Activated T-cell treated with anti-CD3 and anti-CD28 coated beads, Interleukin-2, amount 50 U/mL, for 4 hours (primary cell): ENCODE data around the gene ZDHHC11. TPM values are rescaled to one million over a fixed set of nuclear protein-coding genes. Genes with fewer than 3 reads are reported as not detected.

Experiments used
- ATAC-seq, 2 donors: fragments of 200-7000 bp; cut with Tn5 transposase; one replicate each; pipeline ENCODE4 v1.10.0; 2021
- DNase-seq: peaks from one replicate; pipeline ENCODE4 v3.0.0-alpha.2; 2020
- H3K27me3 Mint-ChIP-seq: one replicate; pipeline ENCODE4 v1.8.0; 2021; ENCODE audit warnings: low read depth, mixed read lengths
- H3K36me3 Mint-ChIP-seq: one replicate; pipeline ENCODE4 v1.8.0; 2022; ENCODE audit warnings: mixed read lengths; ENCODE audit not compliant: insufficient read depth
- H3K4me1 Mint-ChIP-seq: one replicate; pipeline ENCODE4 v1.8.0; 2021; ENCODE audit warnings: low read depth, mixed read lengths
- H3K4me3 Mint-ChIP-seq: one replicate; pipeline ENCODE4 v1.8.0; 2021; ENCODE audit warnings: mild to moderate bottlenecking, moderate library complexity, mixed read lengths
- H3K9me3 Mint-ChIP-seq: one replicate; pipeline ENCODE4 v1.8.0; 2021; ENCODE audit warnings: mixed read lengths
- total RNA-seq, 3 donors: library from RNA; stranded (reverse); gene quantifications; one replicate each; pipeline ENCODE4 v1.2.1, GENCODE V29; 2021

ZDHHC11 gene, protein sequence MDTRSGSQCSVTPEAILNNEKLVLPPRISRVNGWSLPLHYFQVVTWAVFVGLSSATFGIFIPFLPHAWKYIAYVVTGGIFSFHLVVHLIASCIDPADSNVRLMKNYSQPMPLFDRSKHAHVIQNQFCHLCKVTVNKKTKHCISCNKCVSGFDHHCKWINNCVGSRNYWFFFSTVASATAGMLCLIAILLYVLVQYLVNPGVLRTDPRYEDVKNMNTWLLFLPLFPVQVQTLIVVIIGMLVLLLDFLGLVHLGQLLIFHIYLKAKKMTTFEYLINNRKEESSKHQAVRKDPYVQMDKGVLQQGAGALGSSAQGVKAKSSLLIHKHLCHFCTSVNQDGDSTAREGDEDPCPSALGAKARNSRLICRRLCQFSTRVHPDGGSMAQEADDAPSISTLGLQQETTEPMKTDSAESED
- total RNA-seq = 1 to 10 TPM; 6.0 to 7.0 (median 6.2) TPM

DNA sequence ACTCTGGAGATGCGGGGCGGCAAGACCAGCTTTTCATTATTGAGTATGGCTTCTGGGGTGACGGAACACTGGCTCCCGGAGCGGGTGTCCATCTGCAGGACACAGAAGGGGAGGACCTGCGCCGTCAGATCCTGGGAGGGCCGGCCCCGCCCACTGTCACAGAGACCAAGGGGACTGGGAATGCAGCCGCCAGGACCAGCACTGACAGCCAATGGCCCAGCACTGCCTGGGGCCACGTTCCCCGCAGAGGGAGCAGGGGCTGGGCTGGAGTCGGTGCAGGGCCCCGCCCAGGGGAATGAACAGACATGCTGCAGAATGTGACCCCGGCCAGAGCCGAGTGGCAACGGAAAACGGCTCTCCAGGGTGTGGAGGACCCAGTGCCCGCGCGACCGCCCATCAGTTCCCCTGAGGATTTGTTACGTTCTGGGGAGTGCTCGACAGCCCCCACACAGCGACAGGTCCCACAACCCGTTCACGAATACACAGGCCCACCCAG is at the start of gene ZDHHC11:
TSS of gene ZDHHC11 (minus strand) at position 476 of the 496 bp plus-strand sequence. CDS start at position 92, 384 bp downstream.
- Mint-ChIP-seq H3K9me3 (no peaks in the 10 kb centered on the region), H3K4me3 (no peak within 1 kb of the TSS), H3K27me3 (peaks cover 7% of the 10 kb centered on the region), H3K36me3 (no peaks in the 10 kb centered on the region), H3K4me1 (peaks cover 4% of the 10 kb centered on the region)
- DNase-seq (no peak), ATAC-seq (no peak)

DNA sequence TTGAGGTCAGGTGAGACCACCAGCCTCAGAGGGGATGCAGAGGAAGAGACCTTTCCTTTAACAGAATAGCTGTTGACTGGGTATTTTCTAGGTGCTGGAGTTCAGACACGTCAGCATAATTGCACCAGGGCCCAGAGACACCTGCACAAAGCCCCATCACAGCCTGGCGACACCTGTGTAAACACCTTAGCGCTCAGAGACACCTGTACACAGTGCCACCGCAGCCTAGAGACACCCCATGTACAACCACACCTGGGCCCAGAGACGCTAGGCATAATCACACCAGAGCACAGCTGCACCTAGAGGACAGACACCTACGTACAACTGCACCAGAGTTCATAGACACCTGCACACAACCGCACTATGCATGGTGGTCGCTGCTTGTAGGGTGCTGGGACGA is 42.9 kb upstream of the ZDHHC11 start:
- H3K9me3 Mint-ChIP-seq = no peaks in the 10 kb centered on the region
- H3K36me3 Mint-ChIP-seq = peaks cover 11% of the 10 kb centered on the region
- ATAC-seq = no peak
- H3K4me1 Mint-ChIP-seq = peaks cover 19% of the 10 kb centered on the region
- H3K27me3 Mint-ChIP-seq = no peaks in the 10 kb centered on the region
- no peak for DNase-seq
- peak overlapping the region; percentile 89 for H3K4me3 Mint-ChIP-seq

DNA sequence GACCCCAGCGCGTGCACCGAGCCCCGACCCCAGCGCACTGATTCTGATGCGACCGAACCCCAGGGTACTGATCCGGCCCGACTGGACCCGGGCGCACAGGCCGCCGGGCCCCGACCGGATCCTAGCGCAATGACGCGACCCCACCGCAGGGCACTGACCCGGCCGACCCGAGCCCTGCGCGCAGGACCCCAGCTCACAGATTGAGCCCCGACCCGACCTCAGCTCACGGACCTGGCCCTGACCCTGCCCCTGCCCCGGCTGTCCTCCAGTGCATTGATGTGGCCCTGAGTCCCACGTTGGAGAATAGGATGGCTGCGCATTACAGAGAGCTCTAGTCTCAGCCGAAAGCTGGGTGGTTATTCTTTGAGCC is 42.3 kb upstream of the ZDHHC11 start:
- DNase-seq (no peak), ATAC-seq (peak; percentile 5 to 11)
- Mint-ChIP-seq H3K9me3 (no peaks in the 10 kb centered on the region), H3K27me3 (no peaks in the 10 kb centered on the region), H3K4me3 (peak overlapping the region; percentile 89), H3K36me3 (peaks cover 17% of the 10 kb centered on the region), H3K4me1 (peaks cover 22% of the 10 kb centered on the region)

DNA sequence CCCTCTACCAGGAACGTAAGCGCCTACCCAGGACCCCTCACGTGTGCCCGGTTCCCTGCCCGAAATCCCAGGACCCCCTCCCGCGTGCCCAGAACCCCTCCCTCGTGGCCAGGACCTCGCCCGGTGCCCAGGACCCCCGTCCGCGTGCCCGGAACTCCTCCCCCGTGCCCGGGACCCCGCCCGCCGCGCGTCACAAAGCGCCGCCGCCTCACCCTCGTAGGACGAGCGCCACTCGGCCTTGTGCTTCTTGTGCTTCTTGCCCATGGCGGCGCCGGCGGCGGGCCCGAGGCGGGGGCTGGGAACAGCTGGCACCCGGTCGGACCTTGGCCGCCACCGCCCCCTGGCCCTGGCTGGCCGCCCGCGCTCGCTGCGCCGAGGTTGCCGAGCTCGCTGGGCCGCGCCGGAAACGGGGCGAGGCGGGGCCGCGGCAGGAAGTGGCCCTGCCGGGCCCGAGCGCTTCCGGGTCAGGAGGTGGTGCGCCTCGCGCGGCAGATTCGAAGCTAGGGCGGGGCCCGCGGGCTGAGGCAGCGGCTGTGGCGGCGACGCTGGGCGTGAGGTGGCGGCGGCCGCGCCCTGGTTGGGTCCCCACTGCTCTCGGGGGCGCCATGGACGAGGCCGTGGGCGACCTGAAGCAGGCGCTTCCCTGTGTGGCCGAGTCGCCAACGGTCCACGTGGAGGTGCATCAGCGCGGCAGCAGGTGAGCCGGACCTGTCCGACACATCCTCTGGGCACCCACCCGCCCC is 41.8 kb upstream of the ZDHHC11 start, which contains the start of the genes BRD9 and TRIP13:
TSS of gene BRD9 (minus strand) at position 408 of the 743 bp plus-strand sequence. CDS start at position 264, 144 bp downstream.
TSS of gene TRIP13 (plus strand) at position 491 of the 743 bp plus-strand sequence. CDS start at position 606, 115 bp downstream.
- H3K27me3 Mint-ChIP-seq = no peaks in the 10 kb centered on the region
- H3K4me3 Mint-ChIP-seq = peak within 1 kb of the TSS; percentile 89
- no peaks in the 10 kb centered on the region for H3K9me3 Mint-ChIP-seq
- peaks cover 20% of the 10 kb centered on the region for H3K36me3 Mint-ChIP-seq
- ATAC-seq = peak; percentile 97
- H3K4me1 Mint-ChIP-seq = peaks cover 22% of the 10 kb centered on the region
- peak; percentile 74 for DNase-seq

DNA sequence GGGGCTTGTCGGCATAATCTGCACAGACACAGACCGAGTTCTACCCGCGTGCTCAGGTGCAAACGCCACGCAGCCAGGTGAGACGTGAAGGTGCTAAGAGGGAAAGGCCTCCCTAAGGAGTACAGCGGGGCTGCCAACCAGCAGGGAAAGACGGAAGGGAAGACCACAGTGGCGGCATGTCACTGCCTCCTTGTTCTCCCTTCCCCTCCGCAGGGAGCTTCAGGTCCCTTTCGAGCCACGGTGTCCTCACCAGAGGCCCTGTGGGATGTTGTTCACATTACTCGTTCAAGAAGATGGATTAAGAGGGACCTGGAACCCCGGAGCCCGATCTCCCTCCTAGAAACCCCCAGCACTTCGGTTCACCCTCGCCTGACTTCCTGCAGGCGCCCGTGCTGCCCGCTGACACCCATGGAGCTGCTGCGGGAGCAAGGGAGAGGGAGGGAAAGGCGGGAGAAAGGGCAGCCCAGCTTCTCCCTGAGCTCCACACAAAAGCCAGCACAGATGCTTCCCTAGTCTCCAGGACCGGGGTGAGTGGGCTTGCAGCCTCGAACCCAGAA is 41.1 kb upstream of the ZDHHC11 start:
- ATAC-seq (peak; percentile 12 to 16), DNase-seq (no peak)
- H3K36me3 Mint-ChIP-seq = peaks cover 27% of the 10 kb centered on the region

DNA sequence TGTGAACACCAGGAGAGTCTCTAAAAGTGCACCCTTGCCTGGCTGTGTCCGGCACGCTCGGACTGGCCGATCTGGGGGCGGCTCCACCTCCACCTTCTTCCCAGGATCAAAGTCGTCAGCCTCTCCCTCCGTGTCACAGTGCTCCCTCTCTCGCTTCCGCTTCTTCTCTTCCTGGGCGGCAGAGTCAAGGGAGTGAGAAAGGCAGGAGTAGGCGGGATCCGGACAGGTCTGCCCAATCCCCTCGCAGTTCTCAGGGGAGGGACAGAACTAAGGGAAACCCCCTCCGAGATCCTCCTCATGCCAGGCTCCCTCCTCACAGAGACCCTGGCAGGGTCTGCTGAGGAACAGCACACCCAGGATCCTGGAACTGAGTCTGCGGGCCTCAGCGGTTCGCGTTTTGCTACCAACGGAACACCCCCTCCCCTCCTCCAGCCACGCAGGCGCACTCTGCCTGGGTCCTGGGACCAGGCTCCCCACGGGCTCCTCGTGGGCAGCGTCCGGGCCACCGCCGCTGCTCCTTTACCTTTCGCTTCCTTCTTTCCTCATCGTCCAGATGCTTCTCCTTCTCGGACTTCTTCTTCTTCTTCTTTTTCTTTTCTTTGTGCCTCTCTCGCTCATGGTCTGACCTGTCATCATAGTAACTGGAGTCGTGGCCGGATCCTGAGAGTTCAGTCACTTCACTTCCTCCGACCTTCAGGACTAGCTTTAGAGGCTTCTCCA is 40.5 kb upstream of the ZDHHC11 start:
- ATAC-seq (no peak), DNase-seq (no peak)
- no peaks in the 10 kb centered on the region for H3K9me3 Mint-ChIP-seq
- peaks cover 22% of the 10 kb centered on the region for H3K4me1 Mint-ChIP-seq
- no peaks in the 10 kb centered on the region for H3K27me3 Mint-ChIP-seq
- H3K36me3 Mint-ChIP-seq = peaks cover 33% of the 10 kb centered on the region
- H3K4me3 Mint-ChIP-seq = peak overlapping the region; percentile 89

More for the DNA sequence above, 41.1 kb upstream of the ZDHHC11 start:
- Mint-ChIP-seq H3K27me3 (no peaks in the 10 kb centered on the region), H3K4me3 (peak overlapping the region; percentile 89), H3K9me3 (no peaks in the 10 kb centered on the region), H3K4me1 (peaks cover 22% of the 10 kb centered on the region)

DNA sequence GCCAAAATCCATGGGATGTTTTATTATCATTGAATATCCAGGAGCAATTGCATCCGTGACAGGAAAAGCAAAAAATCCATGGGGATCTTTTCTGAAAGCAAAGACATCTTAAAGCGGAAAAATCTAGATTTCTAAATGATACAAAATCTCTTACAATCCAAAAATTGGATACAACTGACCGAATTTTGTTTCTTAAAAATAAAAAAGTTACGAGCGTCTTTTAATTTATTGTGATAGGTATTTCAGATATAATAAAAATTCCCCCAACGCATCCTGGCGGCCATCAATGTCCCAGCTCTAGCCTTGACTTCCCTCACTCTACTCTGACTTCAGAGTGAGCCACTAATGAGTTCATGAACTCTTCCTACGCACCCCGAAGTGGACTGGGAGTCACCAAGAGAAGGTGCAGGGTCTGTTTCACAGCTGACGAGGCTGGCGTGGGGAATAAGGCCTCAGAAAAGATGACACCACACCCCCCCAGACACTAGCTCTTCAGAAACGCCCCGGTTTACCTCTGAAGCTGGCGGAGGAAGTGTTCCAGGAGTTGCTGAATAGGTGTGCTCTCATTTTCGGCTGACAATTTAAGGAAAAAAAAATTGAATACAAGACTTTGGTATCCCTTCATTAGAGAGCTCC is 38.4 kb upstream of the ZDHHC11 start:
- ATAC-seq (no peak), DNase-seq (no peak)
- H3K4me1 Mint-ChIP-seq = peaks cover 24% of the 10 kb centered on the region
- H3K36me3 Mint-ChIP-seq = peaks cover 41% of the 10 kb centered on the region
- no peaks in the 10 kb centered on the region for H3K27me3 Mint-ChIP-seq
- H3K9me3 Mint-ChIP-seq = no peaks in the 10 kb centered on the region
- H3K4me3 Mint-ChIP-seq = no peak overlapping the region

DNA sequence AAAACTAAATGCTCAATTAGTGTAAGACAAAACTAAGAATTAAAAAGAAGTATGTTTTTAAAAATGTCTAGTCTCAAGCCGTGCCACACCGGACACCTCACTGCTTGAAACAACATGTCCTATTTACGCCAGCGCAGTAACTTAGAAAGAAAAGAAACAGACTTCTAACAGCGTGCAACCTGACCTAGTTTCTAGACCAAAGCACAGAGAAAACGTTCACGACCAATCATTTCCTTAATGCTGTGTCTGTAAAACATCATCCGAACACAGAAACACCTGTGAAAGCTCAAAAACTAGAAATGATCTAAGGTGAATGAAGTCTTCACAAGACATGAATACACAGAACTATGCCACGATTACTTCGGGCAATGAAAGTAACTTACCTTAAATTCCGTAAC is 37.9 kb upstream of the ZDHHC11 start:
- ATAC-seq = no peak
- H3K36me3 Mint-ChIP-seq = peaks cover 41% of the 10 kb centered on the region
- H3K9me3 Mint-ChIP-seq = no peaks in the 10 kb centered on the region
- H3K4me3 Mint-ChIP-seq = no peak overlapping the region
- H3K27me3 Mint-ChIP-seq = no peaks in the 10 kb centered on the region
- no peak for DNase-seq
- peaks cover 24% of the 10 kb centered on the region for H3K4me1 Mint-ChIP-seq

DNA sequence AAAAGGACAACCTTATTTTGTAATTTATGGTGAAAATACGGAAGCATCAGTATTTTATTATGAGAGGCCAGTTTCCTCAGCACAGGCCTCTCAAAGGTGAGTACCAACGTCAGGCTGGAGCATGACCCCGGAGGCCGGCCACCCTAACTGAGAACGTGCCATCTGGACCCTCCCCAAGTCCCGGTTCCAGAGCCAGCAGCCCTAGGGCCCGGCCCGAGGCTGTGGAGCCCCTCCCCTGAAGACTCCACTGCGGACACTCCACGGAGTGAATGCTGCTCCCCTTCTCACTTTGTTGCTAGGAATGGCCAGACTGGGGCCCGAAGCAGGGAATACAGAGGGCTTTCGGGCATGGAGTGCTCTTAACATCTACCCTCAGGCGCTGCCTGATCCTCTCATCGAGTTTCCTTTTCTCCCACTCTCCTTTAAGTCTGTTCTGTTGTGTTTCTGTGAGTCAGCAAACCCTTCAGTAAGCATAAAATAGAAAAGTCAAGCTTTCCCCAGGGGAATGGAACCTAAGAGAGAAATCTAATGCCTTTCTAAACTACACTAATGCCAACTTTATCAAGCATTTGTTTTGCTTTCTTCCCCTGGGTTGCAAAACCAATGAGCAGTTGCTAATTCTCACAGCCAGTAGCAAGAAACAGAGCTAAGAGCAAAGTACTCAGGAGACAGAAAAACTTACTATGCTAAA is 37.3 kb upstream of the ZDHHC11 start:
- Mint-ChIP-seq H3K9me3 (no peaks in the 10 kb centered on the region), H3K4me1 (peaks cover 24% of the 10 kb centered on the region), H3K4me3 (no peak overlapping the region), H3K36me3 (peaks cover 44% of the 10 kb centered on the region), H3K27me3 (no peaks in the 10 kb centered on the region)
- no peak for ATAC-seq
- DNase-seq = no peak

DNA sequence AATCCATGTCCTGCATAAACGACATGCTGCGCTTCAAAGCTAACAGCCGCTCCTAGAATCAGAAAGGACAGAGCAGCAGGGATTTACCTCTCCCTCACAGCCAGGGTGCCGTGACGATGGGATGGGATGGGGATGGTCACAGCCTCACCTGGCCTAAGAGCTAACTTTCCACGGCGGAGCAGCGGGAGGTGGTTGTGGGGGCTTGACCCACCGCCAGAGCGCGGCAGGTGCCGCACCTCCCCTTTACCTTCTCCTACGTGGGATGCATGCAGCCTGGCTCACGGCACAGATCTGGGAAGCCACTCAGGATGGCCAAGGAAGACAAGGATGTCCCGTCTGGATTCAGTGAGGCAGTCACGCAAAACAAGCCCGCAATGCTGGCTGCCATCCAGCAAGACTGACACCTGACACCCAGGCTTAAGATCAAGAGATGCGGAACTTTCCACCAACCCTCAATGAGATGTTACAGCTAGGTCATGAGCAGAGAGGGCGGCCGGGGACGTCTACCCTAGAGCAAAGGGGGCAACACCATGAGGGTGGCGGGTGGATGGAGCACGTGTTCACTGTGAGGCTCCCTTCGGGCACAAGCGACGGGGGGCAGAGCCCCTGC is 36.0 kb upstream of the ZDHHC11 start:
- H3K9me3 Mint-ChIP-seq = peaks cover 12% of the 10 kb centered on the region
- H3K4me1 Mint-ChIP-seq = peaks cover 35% of the 10 kb centered on the region
- ATAC-seq = no peak
- no peak for DNase-seq
- no peaks in the 10 kb centered on the region for H3K27me3 Mint-ChIP-seq
- H3K36me3 Mint-ChIP-seq = peaks cover 55% of the 10 kb centered on the region
- H3K4me3 Mint-ChIP-seq = no peak overlapping the region

DNA sequence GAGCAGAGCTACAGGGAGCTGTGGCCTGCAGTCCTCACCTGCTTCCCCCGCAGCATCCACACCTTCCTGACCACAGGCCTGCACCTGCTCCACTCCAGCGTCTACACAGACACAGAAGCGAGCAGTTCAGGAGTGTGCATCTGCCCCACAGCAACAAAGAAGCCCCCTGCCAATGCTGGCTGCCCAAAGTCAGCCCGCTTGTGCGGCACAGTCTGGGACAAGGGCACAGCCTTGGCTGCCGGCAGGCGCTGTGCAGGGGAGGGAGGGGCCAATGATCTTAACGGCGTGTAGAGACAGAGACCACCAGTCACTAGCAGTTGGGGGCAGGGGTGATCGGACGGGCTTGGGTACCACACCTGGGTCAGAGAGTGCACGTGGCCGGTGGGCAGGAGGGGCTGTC is 35.2 kb upstream of the ZDHHC11 start:
- DNase-seq (no peak), ATAC-seq (no peak)
- Mint-ChIP-seq H3K27me3 (no peaks in the 10 kb centered on the region), H3K9me3 (peaks cover 12% of the 10 kb centered on the region), H3K4me1 (peaks cover 32% of the 10 kb centered on the region), H3K36me3 (peaks cover 56% of the 10 kb centered on the region), H3K4me3 (no peak overlapping the region)

DNA sequence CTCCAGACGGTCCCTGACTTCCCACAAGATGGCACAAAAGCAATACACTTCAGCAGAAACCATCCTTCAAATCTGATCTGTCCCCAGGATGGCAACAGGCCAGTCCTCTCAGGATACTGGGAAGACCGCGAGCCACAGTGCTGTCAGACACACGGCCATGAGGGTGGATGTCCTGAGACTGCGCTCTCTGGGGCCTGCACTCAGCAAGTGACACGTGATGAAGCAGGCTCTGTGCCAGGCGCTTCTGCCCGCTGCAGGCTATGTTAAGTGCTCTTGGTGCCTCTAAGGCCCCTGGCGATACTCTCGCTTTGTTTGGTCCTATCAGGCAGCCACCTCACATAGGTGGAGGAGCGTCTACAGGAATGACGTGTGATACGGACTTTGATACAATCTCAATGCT is 34.7 kb upstream of the ZDHHC11 start:
- DNase-seq = no peak
- Mint-ChIP-seq H3K9me3 (peaks cover 12% of the 10 kb centered on the region), H3K27me3 (no peaks in the 10 kb centered on the region), H3K4me1 (peaks cover 27% of the 10 kb centered on the region), H3K4me3 (no peak overlapping the region), H3K36me3 (peaks cover 57% of the 10 kb centered on the region)
- ATAC-seq = no peak

DNA sequence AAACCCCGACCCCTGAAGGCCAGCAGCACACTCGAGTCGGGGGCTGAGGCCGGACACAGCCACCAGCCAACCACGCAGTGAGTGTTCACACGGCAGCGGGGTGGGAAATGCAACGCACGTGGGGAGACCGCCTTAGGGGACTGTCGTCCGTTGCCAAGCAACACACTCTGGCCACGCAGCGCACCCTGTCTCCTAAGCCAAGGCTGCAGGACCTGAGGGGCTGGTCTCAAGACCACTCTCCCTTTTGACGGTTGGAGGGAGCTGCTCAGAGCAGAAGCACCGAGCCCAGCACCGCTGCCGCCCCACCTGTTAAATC is 34.3 kb upstream of the ZDHHC11 start:
- Mint-ChIP-seq H3K36me3 (peaks cover 57% of the 10 kb centered on the region), H3K27me3 (no peaks in the 10 kb centered on the region), H3K4me3 (no peak overlapping the region), H3K4me1 (peaks cover 25% of the 10 kb centered on the region), H3K9me3 (peaks cover 12% of the 10 kb centered on the region)
- ATAC-seq (no peak), DNase-seq (no peak)
